ENCODE measurements around the gene BCS1L. TPM values are rescaled to one million over a fixed set of nuclear protein-coding genes. Genes with fewer than 3 reads are reported as not detected.
A peak's percentile ranks its signal among the peaks of the same experiment; 100 is the strongest.

BCS1L gene
- total and polyA plus RNA-seq, 2 of the 13 experiments (the other 11 are each of a cell fraction or from before 2014, with no cell fraction given) = 48.9 to 76.0 TPM

DNA sequence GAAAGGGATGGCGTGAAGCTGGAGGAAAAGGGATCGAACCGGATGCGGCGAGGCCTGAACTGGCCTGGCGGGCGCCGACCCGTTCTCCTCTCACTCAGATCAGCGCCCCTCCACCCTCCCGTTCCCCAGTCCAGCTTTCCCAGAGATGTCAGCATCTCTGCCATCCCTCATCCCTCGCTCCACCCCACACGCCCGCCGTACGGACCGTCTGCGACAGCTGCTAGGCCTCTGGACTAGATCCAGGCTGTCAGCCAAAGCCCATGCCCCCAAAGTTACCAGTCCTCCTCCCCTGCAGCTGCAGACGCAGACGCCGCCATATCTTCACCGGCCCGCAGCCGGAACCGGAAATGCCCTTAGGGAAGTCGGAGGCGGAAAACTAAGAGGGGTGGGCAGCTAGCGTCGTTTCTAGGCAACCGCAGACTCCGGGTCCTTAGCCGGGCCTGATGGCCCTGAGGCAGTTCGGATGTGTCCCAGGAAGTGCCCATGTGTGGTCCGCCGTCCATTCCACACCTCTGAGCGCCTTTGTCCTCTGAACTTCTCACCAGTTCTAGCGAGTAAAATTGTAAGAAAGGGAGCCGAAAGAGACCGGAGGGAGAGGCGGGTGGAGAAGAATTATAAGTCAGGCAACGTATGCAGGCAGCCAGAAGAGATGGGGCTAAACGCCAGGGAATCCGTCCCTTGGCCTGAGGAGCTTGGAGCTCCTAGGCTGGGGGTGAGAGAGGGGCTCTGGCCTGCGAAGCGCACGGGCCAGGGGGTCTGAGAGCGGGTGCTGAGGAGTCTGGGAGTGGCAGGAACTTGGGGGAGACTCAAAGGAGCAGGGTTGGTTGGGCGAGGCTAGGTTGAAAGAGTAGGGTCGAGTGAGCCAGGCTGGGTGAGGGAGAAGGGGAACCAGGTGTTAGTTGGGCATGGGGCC is 12.4 kb downstream of the BCS1L start, which contains the start of the genes RNF25 and STK36 (continued):
- TF ChIP-seq, protein P1, sequence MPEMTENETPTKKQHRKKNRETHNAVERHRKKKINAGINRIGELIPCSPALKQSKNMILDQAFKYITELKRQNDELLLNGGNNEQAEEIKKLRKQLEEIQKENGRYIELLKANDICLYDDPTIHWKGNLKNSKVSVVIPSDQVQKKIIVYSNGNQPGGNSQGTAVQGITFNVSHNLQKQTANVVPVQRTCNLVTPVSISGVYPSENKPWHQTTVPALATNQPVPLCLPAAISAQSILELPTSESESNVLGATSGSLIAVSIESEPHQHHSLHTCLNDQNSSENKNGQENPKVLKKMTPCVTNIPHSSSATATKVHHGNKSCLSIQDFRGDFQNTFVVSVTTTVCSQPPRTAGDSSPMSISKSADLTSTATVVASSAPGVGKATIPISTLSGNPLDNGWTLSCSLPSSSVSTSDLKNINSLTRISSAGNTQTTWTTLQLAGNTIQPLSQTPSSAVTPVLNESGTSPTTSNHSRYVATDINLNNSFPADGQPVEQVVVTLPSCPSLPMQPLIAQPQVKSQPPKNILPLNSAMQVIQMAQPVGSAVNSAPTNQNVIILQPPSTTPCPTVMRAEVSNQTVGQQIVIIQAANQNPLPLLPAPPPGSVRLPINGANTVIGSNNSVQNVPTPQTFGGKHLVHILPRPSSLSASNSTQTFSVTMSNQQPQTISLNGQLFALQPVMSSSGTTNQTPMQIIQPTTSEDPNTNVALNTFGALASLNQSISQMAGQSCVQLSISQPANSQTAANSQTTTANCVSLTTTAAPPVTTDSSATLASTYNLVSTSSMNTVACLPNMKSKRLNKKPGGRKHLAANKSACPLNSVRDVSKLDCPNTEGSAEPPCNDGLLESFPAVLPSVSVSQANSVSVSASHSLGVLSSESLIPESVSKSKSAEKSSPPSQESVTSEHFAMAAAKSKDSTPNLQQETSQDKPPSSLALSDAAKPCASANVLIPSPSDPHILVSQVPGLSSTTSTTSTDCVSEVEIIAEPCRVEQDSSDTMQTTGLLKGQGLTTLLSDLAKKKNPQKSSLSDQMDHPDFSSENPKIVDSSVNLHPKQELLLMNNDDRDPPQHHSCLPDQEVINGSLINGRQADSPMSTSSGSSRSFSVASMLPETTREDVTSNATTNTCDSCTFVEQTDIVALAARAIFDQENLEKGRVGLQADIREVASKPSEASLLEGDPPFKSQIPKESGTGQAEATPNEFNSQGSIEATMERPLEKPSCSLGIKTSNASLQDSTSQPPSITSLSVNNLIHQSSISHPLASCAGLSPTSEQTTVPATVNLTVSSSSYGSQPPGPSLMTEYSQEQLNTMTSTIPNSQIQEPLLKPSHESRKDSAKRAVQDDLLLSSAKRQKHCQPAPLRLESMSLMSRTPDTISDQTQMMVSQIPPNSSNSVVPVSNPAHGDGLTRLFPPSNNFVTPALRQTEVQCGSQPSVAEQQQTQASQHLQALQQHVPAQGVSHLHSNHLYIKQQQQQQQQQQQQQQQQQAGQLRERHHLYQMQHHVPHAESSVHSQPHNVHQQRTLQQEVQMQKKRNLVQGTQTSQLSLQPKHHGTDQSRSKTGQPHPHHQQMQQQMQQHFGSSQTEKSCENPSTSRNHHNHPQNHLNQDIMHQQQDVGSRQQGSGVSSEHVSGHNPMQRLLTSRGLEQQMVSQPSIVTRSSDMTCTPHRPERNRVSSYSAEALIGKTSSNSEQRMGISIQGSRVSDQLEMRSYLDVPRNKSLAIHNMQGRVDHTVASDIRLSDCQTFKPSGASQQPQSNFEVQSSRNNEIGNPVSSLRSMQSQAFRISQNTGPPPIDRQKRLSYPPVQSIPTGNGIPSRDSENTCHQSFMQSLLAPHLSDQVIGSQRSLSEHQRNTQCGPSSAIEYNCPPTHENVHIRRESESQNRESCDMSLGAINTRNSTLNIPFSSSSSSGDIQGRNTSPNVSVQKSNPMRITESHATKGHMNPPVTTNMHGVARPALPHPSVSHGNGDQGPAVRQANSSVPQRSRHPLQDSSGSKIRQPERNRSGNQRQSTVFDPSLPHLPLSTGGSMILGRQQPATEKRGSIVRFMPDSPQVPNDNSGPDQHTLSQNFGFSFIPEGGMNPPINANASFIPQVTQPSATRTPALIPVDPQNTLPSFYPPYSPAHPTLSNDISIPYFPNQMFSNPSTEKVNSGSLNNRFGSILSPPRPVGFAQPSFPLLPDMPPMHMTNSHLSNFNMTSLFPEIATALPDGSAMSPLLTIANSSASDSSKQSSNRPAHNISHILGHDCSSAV (CRISPR knock-in tag; IDR thresholded peaks at IDR 0.05; ENCODE audit: borderline replicate concordance) = 0 out of 2 replicates have a peak, but pooled peaks have one; percentile 42
- TF ChIP-seq ZFY (CRISPR knock-in tag; IDR thresholded peaks at IDR 0.05) (peak; percentile 78), NFIC (IDR thresholded peaks at IDR 0.05; ENCODE audit: low read length) (no peak; the same call in 1 of the 2 replicates), ZNF331 (CRISPR knock-in tag; IDR thresholded peaks at IDR 0.05) (no peak), SRSF1 (optimal IDR thresholded peaks at IDR 0.05; ENCODE audit: low read depth, low read length) (peak; percentile 26), POGZ (CRISPR knock-in tag; IDR thresholded peaks at IDR 0.05) (peak; percentile 68), ZNF33A (CRISPR knock-in tag; IDR thresholded peaks at IDR 0.05; ENCODE audit: borderline replicate concordance) (no peak), SIN3B (IDR thresholded peaks at IDR 0.05; ENCODE audit: low read length) (peak; percentile 78; the same call in 1 of the 2 replicates), ZNF496 (CRISPR knock-in tag; IDR thresholded peaks at IDR 0.05; ENCODE audit: insufficient replicate concordance) (no peak)
- TF ChIP-seq, protein P2, sequence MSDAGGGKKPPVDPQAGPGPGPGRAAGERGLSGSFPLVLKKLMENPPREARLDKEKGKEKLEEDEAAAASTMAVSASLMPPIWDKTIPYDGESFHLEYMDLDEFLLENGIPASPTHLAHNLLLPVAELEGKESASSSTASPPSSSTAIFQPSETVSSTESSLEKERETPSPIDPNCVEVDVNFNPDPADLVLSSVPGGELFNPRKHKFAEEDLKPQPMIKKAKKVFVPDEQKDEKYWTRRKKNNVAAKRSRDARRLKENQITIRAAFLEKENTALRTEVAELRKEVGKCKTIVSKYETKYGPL (CRISPR knock-in tag; IDR thresholded peaks at IDR 0.05) = no peak
- TF ChIP-seq, protein P3, sequence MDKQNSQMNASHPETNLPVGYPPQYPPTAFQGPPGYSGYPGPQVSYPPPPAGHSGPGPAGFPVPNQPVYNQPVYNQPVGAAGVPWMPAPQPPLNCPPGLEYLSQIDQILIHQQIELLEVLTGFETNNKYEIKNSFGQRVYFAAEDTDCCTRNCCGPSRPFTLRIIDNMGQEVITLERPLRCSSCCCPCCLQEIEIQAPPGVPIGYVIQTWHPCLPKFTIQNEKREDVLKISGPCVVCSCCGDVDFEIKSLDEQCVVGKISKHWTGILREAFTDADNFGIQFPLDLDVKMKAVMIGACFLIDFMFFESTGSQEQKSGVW (CRISPR knock-in tag; IDR thresholded peaks at IDR 0.05; ENCODE audit: borderline replicate concordance) = no peak
- TF ChIP-seq, protein P4, sequence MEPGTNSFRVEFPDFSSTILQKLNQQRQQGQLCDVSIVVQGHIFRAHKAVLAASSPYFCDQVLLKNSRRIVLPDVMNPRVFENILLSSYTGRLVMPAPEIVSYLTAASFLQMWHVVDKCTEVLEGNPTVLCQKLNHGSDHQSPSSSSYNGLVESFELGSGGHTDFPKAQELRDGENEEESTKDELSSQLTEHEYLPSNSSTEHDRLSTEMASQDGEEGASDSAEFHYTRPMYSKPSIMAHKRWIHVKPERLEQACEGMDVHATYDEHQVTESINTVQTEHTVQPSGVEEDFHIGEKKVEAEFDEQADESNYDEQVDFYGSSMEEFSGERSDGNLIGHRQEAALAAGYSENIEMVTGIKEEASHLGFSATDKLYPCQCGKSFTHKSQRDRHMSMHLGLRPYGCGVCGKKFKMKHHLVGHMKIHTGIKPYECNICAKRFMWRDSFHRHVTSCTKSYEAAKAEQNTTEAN (CRISPR knock-in tag; conservative IDR thresholded peaks at IDR 0.05) = 0 out of 2 replicates have a peak, but pooled peaks have one; percentile 69

Measured in HepG2 (cell line).